GM19193 (cell line): Measurements from ENCODE around the gene HDDC3.

Experiments used
- POLR2A ChIP-seq: IDR thresholded peaks from 4 replicates; pipeline ENCODE4 v1.6.1; 2011; ENCODE audit not compliant: insufficient read depth, insufficient read length; ENCODE audit errors: extremely low read depth

HDDC3 gene

GRCh38 chr15:90957031-90957790 lies 24.9 kb upstream of the HDDC3 start:
- TF ChIP-seq POLR2A: no peak

GRCh38 chr15:90956274-90957030 lies 24.1 kb upstream of the HDDC3 start:
- no peak for TF ChIP-seq POLR2A

DNA sequence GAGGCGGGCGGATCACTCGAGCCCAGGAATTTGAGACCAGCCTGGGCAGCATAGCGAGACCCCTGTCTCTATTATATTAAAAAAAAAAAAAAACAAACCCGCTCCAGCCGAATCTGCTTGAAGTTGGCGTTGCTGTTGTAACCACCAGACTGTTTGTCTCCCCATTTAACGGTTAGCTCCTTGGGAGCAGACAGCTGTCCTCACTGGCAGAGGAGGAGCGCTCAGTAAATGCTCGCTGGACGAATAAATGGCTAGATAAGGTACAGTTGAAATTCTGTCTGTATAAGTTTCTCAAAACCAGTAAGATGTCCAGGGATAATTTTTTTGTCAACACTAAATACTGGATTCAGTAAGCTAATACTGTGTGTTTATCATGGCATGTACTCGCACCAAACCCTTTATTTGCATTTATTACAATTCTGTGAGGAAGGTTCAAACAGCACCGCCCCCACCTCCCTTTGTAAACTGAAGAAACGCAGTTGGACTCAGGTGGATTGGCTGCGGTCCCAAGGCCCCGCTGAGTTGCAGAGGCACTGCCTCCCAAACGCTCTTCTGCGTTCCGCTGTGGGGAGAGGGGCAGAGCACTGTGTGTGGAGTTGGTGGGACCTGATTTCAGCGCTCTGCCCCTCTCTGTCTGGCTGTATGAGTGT lies 23.4 kb upstream of the HDDC3 start:
- TF ChIP-seq POLR2A: no peak

DNA sequence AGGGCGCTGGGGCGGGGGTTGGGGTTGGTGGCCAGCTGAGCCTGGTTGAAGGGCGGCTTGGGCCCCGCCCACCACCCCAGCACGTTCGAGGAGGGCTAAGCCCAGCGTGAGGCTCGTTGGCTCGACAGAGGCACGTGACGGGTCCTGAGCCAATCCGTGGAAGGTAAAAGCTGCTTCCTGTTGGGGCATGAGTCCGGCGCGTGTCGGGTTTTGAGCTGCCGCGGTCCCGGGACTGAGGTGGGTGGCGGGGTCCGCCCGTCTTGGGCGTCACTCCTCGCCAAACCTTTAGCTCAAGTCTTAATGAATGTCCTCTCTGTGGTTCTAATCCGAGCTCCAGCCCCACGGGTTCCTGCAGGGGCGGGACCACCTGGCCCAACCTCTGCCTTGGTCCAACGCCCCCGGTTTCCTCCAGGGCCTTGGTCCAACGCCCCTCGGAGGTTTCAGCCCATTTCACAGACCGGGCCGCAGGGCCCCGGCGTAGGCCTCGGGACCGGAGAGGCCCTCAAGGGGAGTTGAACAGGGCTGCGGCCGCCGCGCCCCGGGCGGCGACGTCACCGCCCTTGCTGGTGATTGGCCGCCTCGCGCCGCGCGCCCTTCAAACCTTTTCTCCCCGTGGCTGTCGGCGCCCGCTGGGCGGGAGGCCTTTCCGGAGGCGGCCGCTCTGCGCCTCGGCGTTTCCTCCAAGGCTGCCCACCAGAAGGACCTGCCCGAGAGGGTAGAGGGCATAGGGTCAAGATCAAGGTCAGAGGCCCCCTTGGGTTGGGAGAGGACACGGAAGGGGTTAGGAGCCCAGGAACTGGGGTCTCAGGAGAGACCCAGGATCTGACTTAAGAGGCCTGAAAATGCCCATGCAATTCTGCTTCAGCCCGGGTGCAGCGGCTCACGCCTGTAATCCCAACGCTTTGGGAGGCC lies 22.6 kb upstream of the HDDC3 start, which contains the start of gene RCCD1:
Gene RCCD1, plus strand, starts transcription at position 173 of the 912 bp plus-strand sequence. CDS start 1,851 bp downstream, outside the sequence.
- TF ChIP-seq POLR2A: peak; percentile 90

DNA sequence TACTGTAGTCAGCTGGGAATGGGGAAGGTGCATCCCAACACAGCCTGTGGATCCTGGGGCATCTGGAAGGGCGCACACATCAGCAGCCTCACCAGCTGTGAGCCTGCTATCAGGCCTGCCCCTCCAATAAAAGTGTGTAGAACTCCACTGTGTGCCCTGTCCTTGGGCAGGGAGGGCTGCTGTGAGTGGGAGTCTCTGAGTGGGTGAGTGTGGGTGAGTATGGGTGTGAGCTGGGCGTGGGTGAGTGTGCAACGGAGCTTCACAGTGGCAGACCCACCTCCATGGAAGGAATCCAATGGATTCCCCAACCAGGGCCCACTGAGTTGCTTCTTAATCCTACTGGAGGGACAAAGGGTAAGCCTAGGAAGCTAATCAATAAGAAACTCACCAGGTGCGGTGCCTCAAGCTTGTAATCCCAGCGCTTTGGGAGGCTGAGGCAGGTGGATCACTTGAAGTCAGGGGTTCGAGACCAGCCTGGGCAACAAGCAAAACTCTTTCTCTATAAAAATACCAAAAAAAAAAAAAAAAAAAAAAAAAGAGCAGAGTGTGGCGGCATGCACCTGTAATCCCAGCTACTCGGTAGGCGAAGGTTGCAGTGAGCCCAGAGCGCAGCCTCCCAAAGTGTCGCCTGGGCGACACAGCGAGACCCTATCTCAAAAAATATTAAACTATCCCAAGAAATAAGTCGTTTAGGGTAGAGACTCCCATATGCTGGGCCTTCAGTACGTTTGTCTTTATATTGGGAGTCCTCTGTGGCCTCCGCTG lies 21.8 kb upstream of the HDDC3 start:
- no peak for TF ChIP-seq POLR2A

- TF ChIP-seq POLR2A: no peak
Observed at GRCh38 chr15:90952901-90953677, 20.7 kb upstream of the HDDC3 start.

GRCh38 chr15:90950676-90951075 lies 18.3 kb upstream of the HDDC3 start:
- TF ChIP-seq POLR2A: no peak

GRCh38 chr15:90949979-90950675 lies 17.8 kb upstream of the HDDC3 start:
- TF ChIP-seq POLR2A: no peak

GRCh38 chr15:90948506-90948905 lies 16.2 kb upstream of the HDDC3 start:
- no peak for TF ChIP-seq POLR2A

- no peak for TF ChIP-seq POLR2A
Observed at GRCh38 chr15:90947577-90948357, 15.4 kb upstream of the HDDC3 start.

DNA sequence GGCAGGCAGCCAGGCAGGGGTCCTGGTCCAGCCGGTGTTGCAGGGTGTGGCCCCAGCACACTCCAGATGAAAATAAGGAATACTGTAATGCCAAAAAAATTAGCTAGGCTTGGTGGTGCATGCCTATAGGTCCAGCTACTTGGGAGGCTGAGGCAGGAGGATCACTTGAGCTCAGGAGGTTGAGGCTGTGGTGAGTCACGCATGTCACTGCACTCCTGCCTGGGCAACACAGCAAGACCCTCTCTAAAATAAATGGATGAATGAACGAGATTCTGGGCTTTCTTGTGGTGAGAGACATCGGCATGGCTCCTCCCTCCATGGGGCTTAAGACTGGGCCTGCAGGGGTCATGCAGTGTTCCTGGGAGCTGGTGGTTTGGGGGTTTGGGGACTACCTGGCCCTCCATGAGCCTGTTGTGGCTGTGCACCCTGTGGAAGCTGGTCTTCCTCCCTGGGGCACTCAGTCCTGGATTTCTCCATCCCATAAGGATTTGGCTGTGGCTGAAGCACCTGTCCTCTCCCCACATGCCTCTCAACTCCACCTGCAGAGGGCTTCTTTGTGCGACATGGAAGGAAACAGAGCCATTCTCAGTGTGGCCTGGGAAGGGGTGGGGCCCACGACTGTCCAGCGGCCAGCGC lies 14.7 kb upstream of the HDDC3 start:
- TF ChIP-seq POLR2A: no peak

GRCh38 chr15:90946538-90946937 lies 14.2 kb upstream of the HDDC3 start:
- TF ChIP-seq POLR2A: no peak

GRCh38 chr15:90945091-90945490 lies 12.7 kb upstream of the HDDC3 start:
- no peak for TF ChIP-seq POLR2A
